ENCODE measurements around the gene LTBP3. TPM values are rescaled to one million over a fixed set of nuclear protein-coding genes. Genes with fewer than 3 reads are reported as not detected.

Gene LTBP3
- 100 to 1,000 TPM; 116 to 119 TPM for total RNA-seq

- no peaks in the 10 kb centered on the region for H3K9me3 Mint-ChIP-seq
- peak within 1 kb of the TSS; percentile 87 for H3K27ac Mint-ChIP-seq
- H3K27me3 Mint-ChIP-seq: no peaks in the 10 kb centered on the region
- DNase-seq (peak; percentile 61), ATAC-seq (ENCODE audit: low read depth) (peak; percentile 37)
- POLR2A ChIA-PET: interaction anchor here (0.6 to 3.5 kb wide), 6 partner anchors 9 to 61 kb away, joined by 3 to 20 read pairs (median 8); partner anchors contain the start of genes FAM89B and ZNRD2
- peaks cover 38% of the 10 kb centered on the region for H3K4me1 Mint-ChIP-seq
- peak within 1 kb of the TSS; percentile 86 for H3K4me3 Mint-ChIP-seq
- H3K36me3 Mint-ChIP-seq: no peaks in the 10 kb centered on the region
These were observed at the start of gene LTBP3 for GRCh38 chr11:65558002-65558929. Gene LTBP3, minus strand, starts transcription at chr11:65558359. Its CDS starts 400 bp downstream, at chr11:65557959.

GRCh38 chr11:65606876-65607613 lies 48.9 kb upstream of the LTBP3 start:
- H3K9me3 Mint-ChIP-seq: no peaks in the 10 kb centered on the region
- POLR2A ChIA-PET: interaction anchor here (0.5 kb wide), 1 partner anchor 98 kb away, joined by 3 read pairs; no protein-coding TSS in a partner anchor
- H3K4me3 Mint-ChIP-seq: no peak overlapping the region
- H3K27ac Mint-ChIP-seq: no peak overlapping the region
- ATAC-seq (ENCODE audit: low read depth): no peak
- no peak for DNase-seq
- H3K4me1 Mint-ChIP-seq: peaks cover 14% of the 10 kb centered on the region
- H3K27me3 Mint-ChIP-seq: no peaks in the 10 kb centered on the region
- H3K36me3 Mint-ChIP-seq: peaks cover 9% of the 10 kb centered on the region

GRCh38 chr11:65604258-65604657 lies 46.1 kb upstream of the LTBP3 start:
- ATAC-seq (ENCODE audit: low read depth) (no peak), DNase-seq (no peak)
- H3K9me3 Mint-ChIP-seq: no peaks in the 10 kb centered on the region
- POLR2A ChIA-PET: interaction anchor here (0.8 to 1.4 kb wide), 3 partner anchors 8 to 17 kb away, joined by 3 to 5 read pairs (median 4); partner anchors contain the start of gene PCNX3
- H3K36me3 Mint-ChIP-seq: peaks cover 7% of the 10 kb centered on the region
- H3K27me3 Mint-ChIP-seq: no peaks in the 10 kb centered on the region
- H3K27ac Mint-ChIP-seq: no peak overlapping the region
- H3K4me1 Mint-ChIP-seq: no peaks in the 10 kb centered on the region
- H3K4me3 Mint-ChIP-seq: no peak overlapping the region

DNA sequence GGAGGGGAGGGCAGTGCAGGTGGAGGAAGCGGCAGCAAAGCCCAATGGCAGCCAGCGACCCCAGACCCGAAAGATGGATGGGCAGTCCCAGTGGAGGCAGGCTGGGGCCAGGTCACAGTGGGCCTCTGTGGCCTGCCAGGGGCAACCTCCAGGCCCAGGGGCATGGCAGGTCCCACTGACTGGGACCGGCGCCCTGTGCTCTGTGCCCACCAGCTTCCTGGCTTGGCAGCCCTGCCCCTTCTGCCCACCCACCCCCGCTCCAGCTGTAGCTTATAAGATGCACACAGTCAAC lies 41.7 kb upstream of the LTBP3 start:
- no peaks in the 10 kb centered on the region for H3K4me1 Mint-ChIP-seq

GRCh38 chr11:65599216-65599954 lies 41.2 kb upstream of the LTBP3 start:
- Mint-ChIP-seq H3K4me3 (no peak overlapping the region), H3K27ac (no peak overlapping the region), H3K4me1 (no peaks in the 10 kb centered on the region), H3K9me3 (no peaks in the 10 kb centered on the region), H3K36me3 (peaks cover 5% of the 10 kb centered on the region), H3K27me3 (no peaks in the 10 kb centered on the region)
- DNase-seq (no peak), ATAC-seq (ENCODE audit: low read depth) (no peak)
- POLR2A ChIA-PET: interaction anchor here (0.7 kb wide), 1 partner anchor 53 kb away, joined by 4 read pairs; no protein-coding TSS in a partner anchor

More for the DNA sequence above, 41.7 kb upstream of the LTBP3 start:
- H3K27me3 Mint-ChIP-seq: no peaks in the 10 kb centered on the region
- no peaks in the 10 kb centered on the region for H3K9me3 Mint-ChIP-seq
- H3K4me3 Mint-ChIP-seq: no peak overlapping the region
- POLR2A ChIA-PET: interaction anchor here (0.7 kb wide), 1 partner anchor 53 kb away, joined by 4 read pairs; no protein-coding TSS in a partner anchor
- ATAC-seq (ENCODE audit: low read depth) (no peak), DNase-seq (no peak)
- peaks cover 5% of the 10 kb centered on the region for H3K36me3 Mint-ChIP-seq
- H3K27ac Mint-ChIP-seq: no peak overlapping the region

DNA sequence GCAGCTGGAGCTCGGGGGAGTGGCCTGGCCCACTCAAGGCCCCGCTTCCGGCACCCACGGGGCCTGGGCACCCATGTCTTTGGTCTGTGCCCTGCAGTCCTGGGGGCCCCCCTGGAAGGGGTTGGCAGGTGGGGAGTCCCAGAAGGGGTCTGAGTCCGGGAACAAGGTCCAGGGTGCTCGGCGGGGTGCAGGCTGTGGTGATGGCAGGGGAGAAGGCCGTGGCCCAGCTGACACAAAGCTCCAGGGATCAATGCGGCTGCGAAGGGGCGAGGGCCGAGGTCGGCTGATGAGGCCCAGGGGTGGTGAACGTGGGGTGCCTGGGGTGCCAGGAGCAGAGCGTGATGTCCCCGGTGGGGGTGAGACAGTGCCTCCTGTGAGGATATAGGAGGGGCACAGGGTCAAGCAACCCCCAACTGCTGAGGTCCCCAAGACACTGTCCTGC lies 40.1 kb upstream of the LTBP3 start:
- no peak for DNase-seq
- Mint-ChIP-seq H3K4me1 (no peaks in the 10 kb centered on the region), H3K9me3 (no peaks in the 10 kb centered on the region), H3K27me3 (no peaks in the 10 kb centered on the region), H3K4me3 (no peak overlapping the region), H3K27ac (no peak overlapping the region), H3K36me3 (peaks cover under 1% of the 10 kb centered on the region)
- no peak for ATAC-seq (ENCODE audit: low read depth)
- POLR2A ChIA-PET: interaction anchor here (0.6 to 1.7 kb wide), 2 partner anchors 13 to 21 kb away, joined by 3 to 4 read pairs; no protein-coding TSS in a partner anchor

- ATAC-seq (ENCODE audit: low read depth) (no peak), DNase-seq (no peak)
- Mint-ChIP-seq H3K27me3 (no peaks in the 10 kb centered on the region), H3K4me3 (no peak overlapping the region), H3K9me3 (no peaks in the 10 kb centered on the region), H3K4me1 (no peaks in the 10 kb centered on the region), H3K36me3 (no peaks in the 10 kb centered on the region), H3K27ac (no peak overlapping the region)
- POLR2A ChIA-PET: interaction anchor here (1.1 kb wide), 1 partner anchor 9 kb away, joined by 3 read pairs; no protein-coding TSS in a partner anchor
These were observed 38.4 kb upstream of the LTBP3 start for GRCh38 chr11:65596520-65596919.

DNA sequence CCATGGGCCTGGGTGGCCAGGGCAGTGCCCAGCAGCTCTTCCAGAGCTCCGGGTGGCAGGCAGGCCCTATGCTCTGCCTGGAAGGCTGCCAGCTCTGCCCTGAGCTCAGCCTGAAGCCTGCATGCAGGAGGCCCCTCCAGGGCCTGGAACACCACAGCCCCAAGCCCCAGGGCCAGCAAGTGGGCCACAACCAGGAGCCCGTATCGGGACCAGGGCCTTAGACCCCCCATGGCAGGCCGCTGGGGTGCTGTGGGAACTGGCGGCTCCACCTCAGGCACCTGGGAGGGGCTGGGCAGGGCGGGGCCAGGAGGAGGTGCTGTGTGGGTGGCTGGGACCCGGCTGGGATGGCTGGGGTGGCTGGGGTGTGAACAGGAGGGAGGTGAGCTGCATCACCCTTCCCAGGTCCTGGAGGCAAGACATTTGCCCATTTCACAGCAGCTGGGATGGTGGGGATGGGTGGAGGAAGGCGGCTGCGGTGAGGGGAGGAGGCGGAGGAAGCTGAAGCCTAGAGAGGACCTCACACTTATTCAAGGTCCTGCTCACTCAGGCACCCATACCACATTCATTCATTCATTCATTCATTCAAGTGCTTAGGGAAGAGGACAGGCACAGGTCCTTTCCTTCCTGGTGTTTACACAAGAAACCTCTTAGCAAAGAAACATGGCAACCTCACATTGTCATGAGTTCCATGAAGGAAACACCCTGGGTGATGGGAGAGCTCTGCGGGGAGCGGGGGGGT lies 37.6 kb upstream of the LTBP3 start, which contains the start of gene KCNK7:
Gene KCNK7 (minus strand): TSS at position 258 of the 739 bp plus-strand sequence. CDS start 28 bp downstream, at position 230.
- no peak within 1 kb of the TSS for H3K4me3 Mint-ChIP-seq
- ATAC-seq (ENCODE audit: low read depth) (no peak), DNase-seq (no peak)
- POLR2A ChIA-PET: interaction anchor here (0.5 to 5.0 kb wide), 6 partner anchors 8 to 64 kb away, joined by 3 to 24 read pairs (median 3); partner anchors contain the start of gene FAM89B
- H3K36me3 Mint-ChIP-seq: peaks cover under 1% of the 10 kb centered on the region
- no peaks in the 10 kb centered on the region for H3K27me3 Mint-ChIP-seq
- no peaks in the 10 kb centered on the region for H3K9me3 Mint-ChIP-seq
- H3K27ac Mint-ChIP-seq: peak within 1 kb of the TSS; percentile 63
- H3K4me1 Mint-ChIP-seq: no peaks in the 10 kb centered on the region

GRCh38 chr11:65595131-65595530 lies 37.0 kb upstream of the LTBP3 start:
- H3K27ac Mint-ChIP-seq: peak overlapping the region; percentile 63
- H3K4me1 Mint-ChIP-seq: no peaks in the 10 kb centered on the region
- ATAC-seq (ENCODE audit: low read depth) (no peak), DNase-seq (no peak)
- H3K36me3 Mint-ChIP-seq: peaks cover 4% of the 10 kb centered on the region
- no peaks in the 10 kb centered on the region for H3K9me3 Mint-ChIP-seq
- no peaks in the 10 kb centered on the region for H3K27me3 Mint-ChIP-seq
- POLR2A ChIA-PET: interaction anchor here (0.5 to 5.0 kb wide), 6 partner anchors 10 to 63 kb away, joined by 3 to 24 read pairs (median 3); partner anchors contain the start of gene FAM89B
- no peak overlapping the region for H3K4me3 Mint-ChIP-seq

GRCh38 chr11:65593518-65594414 lies 35.6 kb upstream of the LTBP3 start:
- Mint-ChIP-seq H3K4me3 (no peak overlapping the region), H3K36me3 (peaks cover 5% of the 10 kb centered on the region), H3K27me3 (no peaks in the 10 kb centered on the region), H3K9me3 (no peaks in the 10 kb centered on the region), H3K27ac (peak overlapping the region; percentile 48), H3K4me1 (peaks cover 6% of the 10 kb centered on the region)
- POLR2A ChIA-PET: interaction anchor here (0.6 to 5.0 kb wide), 10 partner anchors 11 to 125 kb away, joined by 3 to 24 read pairs (median 4); partner anchors contain the start of genes EHBP1L1 and MAP3K11
- DNase-seq (peak; percentile 60), ATAC-seq (ENCODE audit: low read depth) (peak; percentile 48)

DNA sequence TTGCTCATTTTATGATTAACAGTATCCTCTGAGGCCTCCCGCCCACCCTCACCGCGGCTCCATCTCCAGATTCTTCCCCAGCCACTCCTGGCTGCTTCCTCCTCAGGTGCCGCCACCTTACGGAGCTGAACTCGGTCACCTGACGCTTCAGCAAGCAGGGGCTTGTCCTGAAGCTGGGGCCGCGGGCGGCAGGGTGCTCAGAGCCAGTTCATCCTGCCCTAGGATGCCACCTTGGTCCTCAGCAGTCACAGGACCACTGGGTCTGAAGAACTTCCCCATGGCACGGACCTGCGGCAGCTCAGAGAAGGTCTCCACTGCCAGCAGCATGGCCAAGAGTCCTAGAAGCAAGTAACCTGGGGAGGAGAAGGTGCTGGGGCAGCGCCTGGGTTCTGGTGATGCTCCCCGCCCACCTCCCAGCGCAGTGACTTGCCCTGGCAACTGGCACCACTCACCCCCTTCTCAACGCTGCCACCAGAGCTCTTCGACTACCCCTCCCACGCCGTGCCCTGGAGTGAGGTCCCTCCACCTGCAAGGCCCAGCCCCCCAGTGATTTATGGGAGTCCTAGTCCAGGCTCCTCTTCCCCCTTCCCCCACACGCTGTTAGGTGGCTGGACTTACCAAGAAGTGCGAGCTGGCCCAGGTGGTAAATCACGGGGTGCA lies 34.8 kb upstream of the LTBP3 start:
- H3K4me1 Mint-ChIP-seq: peaks cover 13% of the 10 kb centered on the region

More for the DNA sequence above, 34.8 kb upstream of the LTBP3 start:
- peaks cover 6% of the 10 kb centered on the region for H3K36me3 Mint-ChIP-seq
- POLR2A ChIA-PET: interaction anchor here (0.7 to 5.0 kb wide), 8 partner anchors 10 to 52 kb away, joined by 3 to 24 read pairs (median 4); partner anchors contain the start of genes EHBP1L1 and MAP3K11
- no peaks in the 10 kb centered on the region for H3K9me3 Mint-ChIP-seq
- DNase-seq (no peak), ATAC-seq (ENCODE audit: low read depth) (no peak)
- no peaks in the 10 kb centered on the region for H3K27me3 Mint-ChIP-seq
- H3K27ac Mint-ChIP-seq: no peak overlapping the region
- no peak overlapping the region for H3K4me3 Mint-ChIP-seq
